GM12872 (cell line): ENCODE results near the gene RYR2.

Experiments
- TF ChIP-seq, protein P1 (sequence below): IDR thresholded peaks from 3 replicates; pipeline ENCODE4 v1.5.1; 2011; ENCODE audit warnings: low read depth, mild to moderate bottlenecking, low read length, moderate library complexity; ENCODE audit not compliant: insufficient read depth

The RYR2 gene

DNA sequence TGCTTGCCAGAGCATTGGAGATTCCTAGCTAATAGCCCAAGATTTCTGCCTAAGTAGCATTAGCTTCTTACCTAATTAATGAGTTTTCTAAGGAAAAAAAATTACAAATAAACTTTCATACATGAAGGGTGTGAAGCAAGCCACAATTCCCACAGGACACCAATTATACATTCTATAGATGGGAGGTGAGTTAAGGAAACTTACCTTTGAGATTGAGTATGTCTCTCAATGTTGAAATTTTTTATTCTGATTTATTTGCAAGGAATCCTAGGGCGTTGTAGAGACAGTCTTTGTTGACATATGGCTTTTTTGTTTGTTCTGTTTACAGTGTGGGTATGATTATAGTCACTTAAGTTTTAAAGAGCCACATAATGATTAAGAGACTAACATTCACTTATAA is 313.0 kb downstream of the RYR2 start:
- TF ChIP-seq, protein P1, sequence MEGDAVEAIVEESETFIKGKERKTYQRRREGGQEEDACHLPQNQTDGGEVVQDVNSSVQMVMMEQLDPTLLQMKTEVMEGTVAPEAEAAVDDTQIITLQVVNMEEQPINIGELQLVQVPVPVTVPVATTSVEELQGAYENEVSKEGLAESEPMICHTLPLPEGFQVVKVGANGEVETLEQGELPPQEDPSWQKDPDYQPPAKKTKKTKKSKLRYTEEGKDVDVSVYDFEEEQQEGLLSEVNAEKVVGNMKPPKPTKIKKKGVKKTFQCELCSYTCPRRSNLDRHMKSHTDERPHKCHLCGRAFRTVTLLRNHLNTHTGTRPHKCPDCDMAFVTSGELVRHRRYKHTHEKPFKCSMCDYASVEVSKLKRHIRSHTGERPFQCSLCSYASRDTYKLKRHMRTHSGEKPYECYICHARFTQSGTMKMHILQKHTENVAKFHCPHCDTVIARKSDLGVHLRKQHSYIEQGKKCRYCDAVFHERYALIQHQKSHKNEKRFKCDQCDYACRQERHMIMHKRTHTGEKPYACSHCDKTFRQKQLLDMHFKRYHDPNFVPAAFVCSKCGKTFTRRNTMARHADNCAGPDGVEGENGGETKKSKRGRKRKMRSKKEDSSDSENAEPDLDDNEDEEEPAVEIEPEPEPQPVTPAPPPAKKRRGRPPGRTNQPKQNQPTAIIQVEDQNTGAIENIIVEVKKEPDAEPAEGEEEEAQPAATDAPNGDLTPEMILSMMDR, result no peak

GRCh38 chr1:237358555-237358954 is 316.6 kb downstream of the RYR2 start:
- TF ChIP-seq, protein P1, result no peak

- TF ChIP-seq, protein P1, result no peak
These were observed 325.8 kb downstream of the RYR2 start for GRCh38 chr1:237367758-237368157.

GRCh38 chr1:237383791-237384190 is 341.8 kb downstream of the RYR2 start:
- TF ChIP-seq, protein P1, result no peak

GRCh38 chr1:237384213-237384612 is 342.2 kb downstream of the RYR2 start:
- TF ChIP-seq, protein P1, result no peak

DNA sequence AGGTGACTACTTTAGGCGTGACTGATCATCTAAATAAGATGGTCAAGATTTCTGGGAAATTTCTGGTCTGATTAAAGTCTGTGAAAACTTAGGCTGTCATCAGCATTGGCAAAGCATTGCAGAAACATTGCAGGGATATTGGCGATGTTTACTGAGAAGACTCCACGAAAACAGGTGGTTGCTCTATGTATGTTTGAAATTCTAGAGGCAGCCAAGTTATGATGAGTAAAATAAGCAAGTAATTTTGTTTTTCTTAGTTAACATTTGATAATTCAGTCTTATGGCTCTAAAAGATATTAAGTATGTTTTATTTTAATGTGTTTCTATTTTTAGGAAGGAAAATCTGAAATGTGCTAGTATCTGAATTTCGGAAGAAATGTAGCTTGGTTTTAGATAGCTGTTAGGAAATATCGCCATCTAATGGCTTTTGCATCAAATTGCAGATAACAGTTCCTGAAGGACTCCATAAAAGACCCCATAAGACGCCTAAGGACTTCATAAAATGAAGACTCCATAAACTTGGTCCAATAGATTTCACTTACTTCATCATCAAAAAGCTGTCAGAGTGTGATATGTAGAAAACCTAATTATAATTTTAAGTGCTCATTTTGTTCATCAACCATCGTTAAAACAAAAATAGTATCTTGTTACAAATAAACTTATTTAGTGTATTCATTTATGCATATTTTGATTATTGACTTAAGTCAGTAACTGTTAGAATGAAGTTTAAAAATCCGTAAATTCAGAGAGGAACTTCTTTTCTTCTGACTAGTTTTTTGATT is 344.6 kb downstream of the RYR2 start:
- TF ChIP-seq, protein P1, result peak; percentile 59

- TF ChIP-seq, protein P1, result no peak
These were observed 345.1 kb downstream of the RYR2 start for GRCh38 chr1:237387144-237387505.

DNA sequence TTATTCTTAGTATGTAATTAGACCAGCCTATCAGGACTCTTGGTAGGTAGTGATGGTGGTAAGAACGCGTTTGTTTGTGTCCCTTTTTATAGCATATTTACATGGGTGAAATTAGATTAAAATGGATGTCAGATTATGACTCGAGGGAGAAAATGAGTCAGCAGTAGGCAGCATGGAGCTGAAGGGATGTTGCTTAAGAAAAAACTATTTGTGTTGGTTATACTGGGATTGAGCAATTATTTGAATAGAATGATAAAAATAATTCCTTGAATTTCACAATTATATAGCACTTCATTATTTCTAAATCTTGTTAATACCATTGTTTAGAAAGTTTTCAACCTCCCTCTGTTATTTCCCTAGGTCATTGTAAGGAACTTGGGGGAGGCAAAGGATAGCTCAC is 348.8 kb downstream of the RYR2 start:
- TF ChIP-seq, protein P1, result no peak
